Body of pancreas (tissue), 4 donors: ENCODE measurements around the gene IFNL3.

Experiments
- CTCF ChIP-seq, 7 experiments: fragments of 450-650 bp in 4 of 7; fragments of 200-600 bp in 3 of 7; sonication (generic) in 3 of 7; IDR thresholded peaks; one replicate each; pipeline ENCODE4 v1.5.1; 2016 to 2019; ENCODE audit warnings: antibody characterized with exemption in 7 of 7
- POLR2A ChIP-seq, 3 donors: fragments of 450-650 bp; IDR thresholded peaks; one replicate each; pipeline ENCODE4 v1.6.1; 2016; ENCODE audit warnings: antibody characterized with exemption in 3 of 3, mild to moderate bottlenecking in 2 of 3

GRCh38 chr19:39230096-39230764 lies 14.6 kb downstream of the IFNL3 start:
- no peak for TF ChIP-seq POLR2A (IDR thresholded peaks at IDR 0.05)
- TF ChIP-seq CTCF (IDR thresholded peaks at IDR 0.05) = no peak
